Stimulated activated CD4-positive, alpha-beta T cell treated with anti-CD3 and anti-CD28 coated beads, Interleukin-4, amount 100 ng/mL, for 48 hours (primary cell): ENCODE data around the gene NAV2.

Source experiments
- DNase-seq, 2 donors: peaks; one replicate each; pipeline ENCODE4 v3.0.0-alpha.2; 2020; ENCODE audit warnings: low read depth in 2 of 2

NAV2 gene

GRCh38 chr11:20015529-20016427 is 303.1 kb downstream of the NAV2 start:
- DNase-seq = no peak

- no peak for DNase-seq
Measured at GRCh38 chr11:20016526-20016925, 303.9 kb downstream of the NAV2 start.

GRCh38 chr11:20017320-20017719 is 304.7 kb downstream of the NAV2 start:
- no peak for DNase-seq

GRCh38 chr11:20020198-20020597 is 307.6 kb downstream of the NAV2 start:
- no peak for DNase-seq

GRCh38 chr11:20020716-20021115 is 308.1 kb downstream of the NAV2 start:
- no peak for DNase-seq

GRCh38 chr11:20021212-20021611 is 308.6 kb downstream of the NAV2 start:
- DNase-seq = no peak

- no peak for DNase-seq
Measured at GRCh38 chr11:20021771-20022362, 309.2 kb downstream of the NAV2 start.

GRCh38 chr11:20022363-20023081 is 309.9 kb downstream of the NAV2 start:
- DNase-seq = no peak

GRCh38 chr11:20023082-20023426 is 310.4 kb downstream of the NAV2 start:
- DNase-seq = no peak

GRCh38 chr11:20024172-20024935 is 311.7 kb downstream of the NAV2 start:
- no peak for DNase-seq

- no peak for DNase-seq
Measured at GRCh38 chr11:20025332-20025840, 312.7 kb downstream of the NAV2 start.

- DNase-seq = no peak
Measured at GRCh38 chr11:20026629-20027555, 314.3 kb downstream of the NAV2 start.

- DNase-seq = no peak
Measured at GRCh38 chr11:20027556-20028013, 314.9 kb downstream of the NAV2 start.

GRCh38 chr11:20029193-20029592 is 316.6 kb downstream of the NAV2 start:
- no peak for DNase-seq

GRCh38 chr11:20030472-20030871 is 317.8 kb downstream of the NAV2 start:
- DNase-seq = no peak

- DNase-seq = no peak
Measured at GRCh38 chr11:20031155-20032001, 318.7 kb downstream of the NAV2 start.

- no peak for DNase-seq
Measured at GRCh38 chr11:20032127-20032526, 319.5 kb downstream of the NAV2 start.

- DNase-seq = no peak
Measured at GRCh38 chr11:20032577-20033260, 320.1 kb downstream of the NAV2 start.

- no peak for DNase-seq
Measured at GRCh38 chr11:20033806-20034205, 321.2 kb downstream of the NAV2 start.
